ENCODE results near the gene ZNF385D. TPM values are rescaled to one million over a fixed set of nuclear protein-coding genes. Genes with fewer than 3 reads are reported as not detected.

The ZNF385D gene
- total RNA-seq, 1 donor from 2014 or later: not detected

DNA sequence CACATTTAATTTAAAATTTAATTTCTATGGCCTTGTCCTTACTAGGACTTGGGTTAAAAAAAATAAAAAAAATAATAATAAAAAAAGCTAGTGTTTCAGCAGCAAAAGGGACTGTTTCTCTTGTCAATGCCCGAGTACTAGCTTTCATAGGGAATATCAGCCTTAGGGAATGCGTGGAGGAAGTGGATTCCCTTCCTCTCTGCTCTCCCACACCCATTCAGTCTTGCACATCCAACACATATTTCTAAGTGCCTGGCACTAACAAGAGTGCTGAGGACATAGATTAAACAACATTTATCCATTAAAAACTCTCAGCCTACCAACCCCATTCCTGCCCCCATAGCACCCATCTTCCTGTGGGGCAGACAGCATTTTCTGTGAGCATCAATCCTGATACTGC is 6.2 kb downstream of the ZNF385D start:
- no peaks in the 10 kb centered on the region for H3K9me3 Mint-ChIP-seq

DNA sequence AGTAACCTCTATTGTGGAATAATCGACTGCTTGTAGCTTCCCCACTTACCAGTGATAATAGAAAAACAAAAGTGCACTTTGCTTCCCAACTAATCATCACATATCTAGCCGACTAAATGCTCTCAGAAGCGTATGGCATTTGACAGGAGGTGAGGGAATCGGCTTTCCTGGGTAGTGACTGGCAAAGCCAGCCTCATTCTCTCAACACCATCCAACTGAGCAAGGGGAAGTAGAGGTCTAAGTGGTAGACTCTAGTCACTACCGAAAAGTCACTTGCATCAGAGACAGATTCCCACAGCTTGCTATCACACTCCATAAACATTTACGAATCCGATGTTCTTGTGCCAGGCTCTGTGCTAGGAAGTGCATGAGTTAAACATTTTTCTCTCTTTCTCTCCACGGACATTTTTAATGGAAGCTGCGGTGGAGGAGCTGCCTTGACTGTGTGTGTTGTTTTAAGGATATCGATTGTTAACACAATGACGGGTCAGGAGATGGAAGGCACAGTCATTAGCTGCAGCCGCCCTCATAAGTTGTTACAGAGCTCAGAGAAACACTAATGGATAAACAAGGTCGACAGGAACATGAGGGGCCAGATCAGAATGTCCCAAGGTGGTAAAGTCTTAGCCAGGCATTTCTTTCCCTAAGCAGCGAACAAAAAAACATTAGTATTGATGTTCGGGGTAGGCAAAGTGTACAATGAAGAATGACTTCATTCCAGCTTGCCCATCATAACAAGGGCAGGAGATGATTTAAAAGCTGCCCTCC is 11.9 kb downstream of the ZNF385D start:
- CTCF ChIA-PET: no interaction called here
- ATAC-seq (ENCODE audit: low read depth) (no peak), DNase-seq (no peak)
- Mint-ChIP-seq H3K9me3 (peaks cover 7% of the 10 kb centered on the region), H3K36me3 (ENCODE audit: low read depth) (no peaks in the 10 kb centered on the region), H3K27me3 (no peaks in the 10 kb centered on the region), H3K4me1 (no peaks in the 10 kb centered on the region), H3K27ac (no peak overlapping the region), H3K4me3 (no peak overlapping the region)
- intact Hi-C loops (cut with micrococcal nuclease): no loop called here
- TF ChIP-seq, protein P1, sequence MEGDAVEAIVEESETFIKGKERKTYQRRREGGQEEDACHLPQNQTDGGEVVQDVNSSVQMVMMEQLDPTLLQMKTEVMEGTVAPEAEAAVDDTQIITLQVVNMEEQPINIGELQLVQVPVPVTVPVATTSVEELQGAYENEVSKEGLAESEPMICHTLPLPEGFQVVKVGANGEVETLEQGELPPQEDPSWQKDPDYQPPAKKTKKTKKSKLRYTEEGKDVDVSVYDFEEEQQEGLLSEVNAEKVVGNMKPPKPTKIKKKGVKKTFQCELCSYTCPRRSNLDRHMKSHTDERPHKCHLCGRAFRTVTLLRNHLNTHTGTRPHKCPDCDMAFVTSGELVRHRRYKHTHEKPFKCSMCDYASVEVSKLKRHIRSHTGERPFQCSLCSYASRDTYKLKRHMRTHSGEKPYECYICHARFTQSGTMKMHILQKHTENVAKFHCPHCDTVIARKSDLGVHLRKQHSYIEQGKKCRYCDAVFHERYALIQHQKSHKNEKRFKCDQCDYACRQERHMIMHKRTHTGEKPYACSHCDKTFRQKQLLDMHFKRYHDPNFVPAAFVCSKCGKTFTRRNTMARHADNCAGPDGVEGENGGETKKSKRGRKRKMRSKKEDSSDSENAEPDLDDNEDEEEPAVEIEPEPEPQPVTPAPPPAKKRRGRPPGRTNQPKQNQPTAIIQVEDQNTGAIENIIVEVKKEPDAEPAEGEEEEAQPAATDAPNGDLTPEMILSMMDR (IDR thresholded peaks at IDR 0.05): no peak
- POLR2A ChIA-PET: no interaction called here

More for the DNA sequence above, 6.2 kb downstream of the ZNF385D start:
- Mint-ChIP-seq H3K27me3 (no peaks in the 10 kb centered on the region), H3K36me3 (ENCODE audit: low read depth) (no peaks in the 10 kb centered on the region), H3K4me1 (no peaks in the 10 kb centered on the region), H3K4me3 (no peak overlapping the region), H3K27ac (no peak overlapping the region)
- TF ChIP-seq, protein P1 (IDR thresholded peaks at IDR 0.05): no peak
- ChIA-PET CTCF (no interaction called here), POLR2A (no interaction called here)
- intact Hi-C loops (cut with micrococcal nuclease): no loop called here
- ATAC-seq (ENCODE audit: low read depth) (no peak), DNase-seq (no peak)

DNA sequence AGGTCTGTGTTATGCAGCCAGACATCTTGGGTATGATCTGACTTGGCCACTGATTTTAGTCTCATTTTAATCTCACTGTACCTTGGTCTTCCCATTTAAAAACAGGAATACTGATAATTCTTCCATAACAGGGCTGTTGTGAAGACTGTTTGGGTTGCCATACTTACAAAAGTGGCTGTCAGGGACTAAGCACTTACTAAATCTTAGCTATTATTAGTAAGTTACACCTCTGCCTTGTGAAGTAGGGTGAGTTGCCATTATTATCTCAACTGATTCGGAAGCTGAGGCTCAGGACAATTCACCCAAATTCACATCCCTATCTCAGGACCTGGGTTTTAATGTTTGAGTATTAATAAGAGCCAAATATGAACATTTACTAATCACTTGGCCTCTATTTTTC is 12.7 kb downstream of the ZNF385D start:
- Mint-ChIP-seq H3K27ac (no peak overlapping the region), H3K27me3 (no peaks in the 10 kb centered on the region), H3K4me3 (no peak overlapping the region), H3K4me1 (no peaks in the 10 kb centered on the region), H3K9me3 (peaks cover 7% of the 10 kb centered on the region), H3K36me3 (ENCODE audit: low read depth) (no peaks in the 10 kb centered on the region)
- TF ChIP-seq, protein P1 (IDR thresholded peaks at IDR 0.05): no peak
- POLR2A ChIA-PET: no interaction called here
- CTCF ChIA-PET: no interaction called here
- ATAC-seq (ENCODE audit: low read depth) (no peak), DNase-seq (no peak)
- intact Hi-C loops (cut with micrococcal nuclease): no loop called here

DNA sequence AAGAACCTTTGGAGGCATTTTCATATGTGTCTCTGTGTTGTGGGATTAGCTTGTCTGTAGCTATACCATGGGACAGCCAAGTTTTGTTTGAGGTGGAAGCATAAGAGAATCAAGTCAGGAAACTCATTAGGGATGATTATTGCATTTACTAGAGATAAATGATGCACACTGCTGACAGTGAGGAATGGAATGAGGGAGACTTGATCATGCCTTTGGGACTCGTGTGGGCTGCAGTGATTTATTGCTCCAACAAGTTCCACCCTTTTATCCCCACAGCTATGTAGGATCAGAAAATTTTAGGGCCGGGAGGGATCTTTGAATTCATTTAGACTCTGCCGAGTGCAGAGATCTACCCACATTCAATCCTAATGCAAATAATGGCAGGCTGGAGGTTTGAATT is 16.3 kb downstream of the ZNF385D start:
- intact Hi-C loops (cut with micrococcal nuclease): no loop called here
- Mint-ChIP-seq H3K36me3 (ENCODE audit: low read depth) (no peaks in the 10 kb centered on the region), H3K9me3 (peaks cover 9% of the 10 kb centered on the region), H3K27ac (no peak overlapping the region), H3K4me1 (no peaks in the 10 kb centered on the region), H3K27me3 (no peaks in the 10 kb centered on the region), H3K4me3 (no peak overlapping the region)
- CTCF ChIA-PET: no interaction called here
- ATAC-seq (ENCODE audit: low read depth): no peak
- DNase-seq: no peak
- POLR2A ChIA-PET: no interaction called here
- TF ChIP-seq, protein P1 (IDR thresholded peaks at IDR 0.05): no peak

DNA sequence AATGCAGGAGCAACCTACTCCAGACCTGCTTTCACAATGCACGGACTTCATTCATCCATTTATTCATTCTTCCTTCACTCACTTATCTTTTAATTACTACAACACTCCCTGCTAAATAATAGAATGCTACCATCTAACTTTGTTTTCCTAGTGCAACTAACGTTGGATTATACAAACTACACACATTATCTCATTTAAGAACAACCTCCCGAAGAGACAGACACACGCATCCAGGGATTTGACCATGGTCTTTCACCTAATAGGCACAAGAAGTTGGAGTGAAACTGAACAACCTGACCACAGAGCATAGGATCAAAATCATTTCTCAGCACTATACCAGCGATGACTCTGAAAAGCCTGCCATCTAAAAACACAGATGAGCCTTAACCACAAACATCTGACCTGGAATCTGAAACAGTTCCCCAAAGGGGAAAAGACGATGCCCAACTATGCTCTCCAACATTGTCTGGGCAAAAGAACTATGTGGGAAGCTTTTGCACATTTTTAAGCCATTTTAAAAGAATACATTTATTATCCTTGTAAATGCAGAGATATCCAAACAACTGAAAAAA is 21.0 kb downstream of the ZNF385D start:
- no peak overlapping the region for H3K27ac Mint-ChIP-seq
- POLR2A ChIA-PET: no interaction called here

More for the DNA sequence above, 21.0 kb downstream of the ZNF385D start:
- CTCF ChIA-PET: no interaction called here
- DNase-seq (no peak), ATAC-seq (ENCODE audit: low read depth) (no peak)
- TF ChIP-seq, protein P1 (IDR thresholded peaks at IDR 0.05): no peak
- H3K4me3 Mint-ChIP-seq: no peak overlapping the region
- no peaks in the 10 kb centered on the region for H3K27me3 Mint-ChIP-seq
- H3K36me3 Mint-ChIP-seq (ENCODE audit: low read depth): no peaks in the 10 kb centered on the region
- intact Hi-C loops (cut with micrococcal nuclease): no loop called here
- no peaks in the 10 kb centered on the region for H3K4me1 Mint-ChIP-seq
- peaks cover 9% of the 10 kb centered on the region for H3K9me3 Mint-ChIP-seq

Measured in activated B cell treated with CpG ODN at 0.5 μM for 24 hours (primary cell).